Measurements from ENCODE around the gene GRIK3.
"Not testable (repeated sequence)": the region's sequence is repeated elsewhere in the genome, so short reads cannot be mapped to it uniquely, and the experiment has no call there.

GRIK3 gene

GRCh38 chr1:36934061-36934460, 100.3 kb downstream of the GRIK3 start:
- no peak for DNase-seq

- DNase-seq, result no peak
Observed at GRCh38 chr1:36927826-36928225, 106.5 kb downstream of the GRIK3 start.

- DNase-seq, result no peak
Observed at GRCh38 chr1:36925251-36925650, 109.1 kb downstream of the GRIK3 start.

- DNase-seq, result no peak
Observed at GRCh38 chr1:36924282-36924811, 110.0 kb downstream of the GRIK3 start.

- no peak for DNase-seq
Observed at GRCh38 chr1:36922593-36923426, 111.5 kb downstream of the GRIK3 start.

GRCh38 chr1:36922071-36922470, 112.2 kb downstream of the GRIK3 start:
- DNase-seq, result no peak

GRCh38 chr1:36920801-36921405, 113.4 kb downstream of the GRIK3 start:
- DNase-seq, result no peak

GRCh38 chr1:36920371-36920770, 113.9 kb downstream of the GRIK3 start:
- DNase-seq, result no peak

- no peak for DNase-seq
Observed at GRCh38 chr1:36919491-36920145, 114.7 kb downstream of the GRIK3 start.

- DNase-seq, result no peak
Observed at GRCh38 chr1:36918604-36919003, 115.7 kb downstream of the GRIK3 start.

- DNase-seq, result not testable (repeated sequence)
Observed at GRCh38 chr1:36916542-36916941, 117.8 kb downstream of the GRIK3 start.

- no peak for DNase-seq
Observed at GRCh38 chr1:36913484-36914060, 120.7 kb downstream of the GRIK3 start.

GRCh38 chr1:36913016-36913415, 121.3 kb downstream of the GRIK3 start:
- no peak for DNase-seq

- no peak for DNase-seq
Observed at GRCh38 chr1:36912365-36912865, 121.9 kb downstream of the GRIK3 start.

- DNase-seq, result no peak
Observed at GRCh38 chr1:36911561-36912364, 122.6 kb downstream of the GRIK3 start.

GRCh38 chr1:36910886-36911540, 123.3 kb downstream of the GRIK3 start:
- no peak for DNase-seq

- DNase-seq, result no peak
Observed at GRCh38 chr1:36909946-36910725, 124.2 kb downstream of the GRIK3 start.

GRCh38 chr1:36909359-36909758, 125.0 kb downstream of the GRIK3 start:
- DNase-seq, result not testable (repeated sequence)

- no peak for DNase-seq
Observed at GRCh38 chr1:36908096-36908495, 126.2 kb downstream of the GRIK3 start.

GRCh38 chr1:36906555-36906954, 127.8 kb downstream of the GRIK3 start:
- DNase-seq, result no peak

GRCh38 chr1:36905941-36906340, 128.4 kb downstream of the GRIK3 start:
- DNase-seq, result no peak
